Rectal smooth muscle tissue (tissue), 1 donor: Measurements from ENCODE around the gene PSD4.

Source experiments
- H3K27ac ChIP-seq: one replicate; pipeline ENCODE4 v1.7.0; 2013; ENCODE audit warnings: low read depth, low read length, inconsistent platforms
- H3K27me3 ChIP-seq: one replicate; pipeline ENCODE4 v1.7.0; 2013; ENCODE audit warnings: low read length; ENCODE audit not compliant: control insufficient read depth, insufficient read depth
- H3K36me3 ChIP-seq: one replicate; pipeline ENCODE4 v1.7.0; 2013; ENCODE audit warnings: low read length; ENCODE audit not compliant: control insufficient read depth, insufficient read depth
- H3K4me1 ChIP-seq: one replicate; pipeline ENCODE4 v1.7.0; 2013; ENCODE audit warnings: low read length; ENCODE audit not compliant: control insufficient read depth, insufficient read depth
- H3K4me3 ChIP-seq: one replicate; pipeline ENCODE4 v1.7.0; 2013; ENCODE audit warnings: low read length
- H3K9ac ChIP-seq: one replicate; pipeline ENCODE4 v1.7.0; 2013; ENCODE audit warnings: low read length

Gene PSD4

DNA sequence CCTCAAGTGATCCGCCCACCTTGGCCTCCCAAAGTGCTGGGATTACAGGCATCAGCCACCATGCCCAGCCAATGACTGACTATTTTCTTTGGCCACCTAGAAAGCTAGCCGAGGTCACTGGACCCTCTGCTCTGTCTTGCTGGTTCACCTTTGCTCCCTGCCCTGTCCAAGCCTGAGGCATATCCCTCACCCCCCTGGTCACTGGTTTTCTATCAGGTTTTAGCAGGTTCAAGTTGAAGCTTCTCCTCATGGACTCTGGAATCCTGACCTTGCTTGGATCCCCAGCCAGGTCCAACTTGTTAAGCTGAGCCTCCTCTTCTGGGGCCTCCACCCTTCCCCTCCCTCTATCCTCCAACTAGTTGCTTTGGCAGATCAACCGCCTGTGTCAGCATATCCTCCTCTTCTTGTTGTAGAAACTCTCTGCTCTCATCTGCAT, 71.5 kb downstream of the PSD4 start:
- Histone ChIP-seq H3K9ac (no peak overlapping the region), H3K27me3 (no peaks in the 10 kb centered on the region), H3K4me3 (no peak overlapping the region), H3K4me1 (no peaks in the 10 kb centered on the region), H3K27ac (no peak overlapping the region), H3K36me3 (no peaks in the 10 kb centered on the region)

DNA sequence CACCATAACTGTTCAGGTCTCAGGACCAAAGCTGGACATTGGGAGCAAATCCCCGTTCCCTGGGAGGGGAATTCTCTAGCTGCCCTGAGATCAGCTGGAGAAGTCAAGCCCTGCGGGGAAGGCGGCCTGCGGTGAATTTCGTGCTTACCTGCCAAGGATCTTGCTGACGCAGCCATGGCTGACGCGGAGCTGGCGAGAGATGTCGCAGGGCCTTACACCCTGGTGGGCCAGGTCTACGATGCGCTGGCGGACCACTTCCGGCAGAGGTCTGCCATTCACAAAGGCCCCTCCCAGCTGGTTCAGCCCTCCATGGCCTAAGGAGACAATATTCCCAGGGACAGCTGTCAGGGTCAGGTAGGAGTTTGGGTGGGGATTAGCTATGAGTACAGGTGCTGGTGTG, 72.8 kb downstream of the PSD4 start:
- H3K4me1 ChIP-seq: no peaks in the 10 kb centered on the region
- H3K27me3 ChIP-seq: no peaks in the 10 kb centered on the region
- no peak overlapping the region for H3K4me3 ChIP-seq
- no peak overlapping the region for H3K9ac ChIP-seq
- no peak overlapping the region for H3K27ac ChIP-seq
- no peaks in the 10 kb centered on the region for H3K36me3 ChIP-seq

DNA sequence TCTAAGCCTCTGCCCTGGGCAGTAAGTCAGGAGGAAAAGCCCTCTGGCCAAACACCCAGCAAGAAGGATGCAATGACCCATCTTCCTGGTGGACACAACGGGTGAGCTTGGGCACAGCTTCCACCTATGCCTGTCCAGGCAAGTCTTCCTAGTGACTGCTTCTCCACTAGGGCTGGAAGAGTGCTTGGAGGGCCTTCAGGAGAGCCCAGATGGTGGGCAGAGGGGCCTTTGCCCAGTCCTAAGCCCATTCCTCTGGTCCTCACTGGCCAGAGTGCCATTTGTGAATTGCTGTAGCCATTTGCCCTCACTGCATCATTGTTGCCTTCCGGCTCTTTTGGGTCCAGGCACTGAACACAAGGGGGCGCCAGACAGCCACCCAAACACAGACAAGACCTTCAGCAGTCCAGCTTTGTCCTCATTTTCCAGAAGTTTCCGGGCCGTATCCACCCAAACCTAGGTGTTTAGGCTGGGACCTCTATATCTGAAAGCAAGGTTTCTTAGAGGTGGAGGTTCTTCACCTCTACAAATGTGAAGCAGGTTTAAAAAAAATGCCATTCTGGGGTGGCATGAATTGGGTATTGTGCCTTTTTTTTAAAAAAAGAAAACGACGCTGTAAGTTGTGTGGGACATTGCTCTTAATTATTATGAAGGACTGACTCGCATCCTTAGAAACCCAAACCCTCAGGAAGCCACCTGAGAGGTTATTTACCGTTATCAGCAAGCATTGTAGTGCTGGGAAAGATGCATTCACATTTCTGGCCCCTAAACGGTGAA, 75.4 kb downstream of the PSD4 start:
- Histone ChIP-seq H3K4me1 (no peaks in the 10 kb centered on the region), H3K4me3 (no peak overlapping the region), H3K9ac (no peak overlapping the region), H3K27ac (no peak overlapping the region), H3K36me3 (no peaks in the 10 kb centered on the region), H3K27me3 (no peaks in the 10 kb centered on the region)

DNA sequence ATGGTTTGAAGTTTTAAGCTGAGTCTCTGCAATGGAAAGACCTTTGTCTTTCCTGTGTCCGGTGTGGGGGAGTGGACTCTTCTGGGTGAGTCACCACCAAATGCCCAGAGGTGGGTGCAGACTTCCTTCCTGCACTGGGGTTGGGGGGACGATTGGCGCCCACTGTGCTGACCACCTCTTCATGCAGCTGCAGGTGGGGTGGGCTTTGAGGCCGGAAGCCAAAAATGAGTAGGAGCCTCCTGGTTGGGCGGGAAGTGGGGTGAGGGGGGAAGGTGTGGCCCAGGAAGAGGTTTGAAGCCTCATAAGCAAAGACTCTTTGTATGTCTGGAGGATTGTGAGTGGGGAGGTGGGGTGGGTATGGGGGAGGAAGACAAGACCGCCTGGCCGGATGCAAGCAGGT, 77.3 kb downstream of the PSD4 start:
- H3K27ac ChIP-seq: no peak overlapping the region
- H3K4me3 ChIP-seq: no peak overlapping the region
- H3K36me3 ChIP-seq: no peaks in the 10 kb centered on the region
- H3K9ac ChIP-seq: no peak overlapping the region
- no peaks in the 10 kb centered on the region for H3K27me3 ChIP-seq
- no peaks in the 10 kb centered on the region for H3K4me1 ChIP-seq

DNA sequence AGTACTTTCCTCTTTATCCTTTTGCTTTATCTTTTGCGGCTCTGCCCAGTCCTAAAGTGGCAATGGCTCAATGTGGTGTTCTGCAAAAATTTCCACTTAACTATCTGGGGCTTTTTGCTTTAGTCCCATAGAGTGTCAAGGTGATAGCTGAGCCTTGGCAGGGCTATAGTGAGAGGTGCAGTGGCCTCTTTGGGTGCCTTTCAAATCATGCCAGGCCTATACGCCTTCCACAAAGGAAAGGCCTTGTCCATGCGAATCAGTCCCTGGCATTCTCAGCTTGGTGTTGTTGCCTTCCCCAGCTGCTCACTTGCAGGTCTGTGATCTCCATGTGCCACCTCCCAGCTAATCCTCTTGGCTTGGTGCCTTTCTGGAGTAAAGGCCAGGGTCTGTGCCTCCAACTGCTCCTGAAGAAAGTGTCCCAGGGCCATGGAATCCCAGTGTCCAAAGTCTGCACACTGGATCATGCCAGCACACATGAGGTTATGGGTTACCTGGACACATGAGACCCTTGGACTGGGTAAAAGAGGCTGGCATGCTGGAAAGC, 78.3 kb downstream of the PSD4 start:
- Histone ChIP-seq H3K27me3 (no peaks in the 10 kb centered on the region), H3K4me3 (no peak overlapping the region), H3K36me3 (no peaks in the 10 kb centered on the region), H3K27ac (no peak overlapping the region), H3K9ac (no peak overlapping the region), H3K4me1 (no peaks in the 10 kb centered on the region)

DNA sequence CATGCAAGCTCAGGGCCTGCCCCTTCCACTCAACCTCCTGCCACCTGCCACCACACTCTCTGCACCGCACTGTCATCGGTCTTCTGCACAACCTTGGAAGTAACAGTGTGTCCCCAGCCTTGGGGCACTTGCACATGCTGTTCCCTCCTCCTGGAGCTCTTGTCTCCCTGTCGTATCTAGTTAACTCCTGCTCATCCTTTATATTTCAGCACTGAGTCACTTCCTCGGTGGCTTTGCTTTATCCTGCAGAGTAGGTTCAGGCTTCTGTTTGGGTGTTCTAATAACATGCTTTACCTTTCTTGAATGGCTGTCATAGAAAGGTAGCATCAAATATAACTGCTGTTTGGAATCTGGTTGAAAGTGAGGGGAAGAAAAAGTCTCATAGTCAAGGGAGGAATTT, 79.7 kb downstream of the PSD4 start:
- no peaks in the 10 kb centered on the region for H3K36me3 ChIP-seq
- no peak overlapping the region for H3K4me3 ChIP-seq
- H3K27me3 ChIP-seq: no peaks in the 10 kb centered on the region
- H3K27ac ChIP-seq: no peak overlapping the region
- no peaks in the 10 kb centered on the region for H3K4me1 ChIP-seq
- H3K9ac ChIP-seq: no peak overlapping the region

DNA sequence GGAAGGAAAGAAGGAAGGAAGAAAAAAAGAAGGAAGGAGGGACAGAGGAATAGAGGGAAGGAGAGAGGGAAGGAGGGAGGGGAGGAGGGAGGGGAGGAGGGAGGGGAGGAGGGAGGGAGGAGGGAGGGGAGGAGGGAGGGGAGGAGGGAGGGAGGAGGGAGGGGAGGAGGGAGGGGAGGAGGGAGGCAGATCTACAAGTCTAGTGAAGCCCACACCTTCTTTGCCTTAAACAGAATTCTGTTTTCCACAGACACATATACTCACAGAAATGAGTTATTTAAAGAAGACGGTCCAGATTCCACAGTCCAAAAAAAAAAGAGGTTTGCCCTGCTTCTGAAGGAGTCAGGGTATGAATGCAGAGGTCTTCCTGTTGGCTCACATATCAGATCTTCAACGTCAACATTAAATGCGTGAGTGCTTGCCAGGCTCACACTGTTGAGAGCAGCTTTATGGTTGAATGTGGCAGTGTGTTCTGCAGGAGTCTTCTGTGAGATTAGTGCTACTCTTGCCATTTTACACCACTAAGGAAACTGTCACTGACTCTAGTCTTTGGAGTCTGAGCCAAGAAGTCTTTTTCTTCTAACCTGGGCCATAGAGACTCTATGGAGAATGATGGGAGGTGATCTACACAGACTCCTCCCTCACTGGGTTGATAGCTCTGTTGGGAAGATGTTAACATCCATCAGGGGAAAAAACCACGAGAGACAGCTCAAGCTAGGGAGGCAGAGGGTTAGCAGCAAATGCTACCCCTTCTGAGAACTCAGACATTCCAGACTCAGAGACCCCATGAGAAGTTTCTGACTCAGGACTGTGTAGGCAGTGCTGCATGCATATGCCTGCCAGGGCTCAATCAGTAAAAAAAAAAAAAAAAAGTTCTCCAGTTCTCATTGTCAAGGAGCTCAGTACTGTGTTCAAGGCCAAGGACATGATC, 81.6 kb downstream of the PSD4 start:
- Histone ChIP-seq H3K9ac (no peak overlapping the region), H3K4me3 (no peak overlapping the region), H3K27ac (no peak overlapping the region), H3K4me1 (no peaks in the 10 kb centered on the region), H3K27me3 (no peaks in the 10 kb centered on the region), H3K36me3 (no peaks in the 10 kb centered on the region)

DNA sequence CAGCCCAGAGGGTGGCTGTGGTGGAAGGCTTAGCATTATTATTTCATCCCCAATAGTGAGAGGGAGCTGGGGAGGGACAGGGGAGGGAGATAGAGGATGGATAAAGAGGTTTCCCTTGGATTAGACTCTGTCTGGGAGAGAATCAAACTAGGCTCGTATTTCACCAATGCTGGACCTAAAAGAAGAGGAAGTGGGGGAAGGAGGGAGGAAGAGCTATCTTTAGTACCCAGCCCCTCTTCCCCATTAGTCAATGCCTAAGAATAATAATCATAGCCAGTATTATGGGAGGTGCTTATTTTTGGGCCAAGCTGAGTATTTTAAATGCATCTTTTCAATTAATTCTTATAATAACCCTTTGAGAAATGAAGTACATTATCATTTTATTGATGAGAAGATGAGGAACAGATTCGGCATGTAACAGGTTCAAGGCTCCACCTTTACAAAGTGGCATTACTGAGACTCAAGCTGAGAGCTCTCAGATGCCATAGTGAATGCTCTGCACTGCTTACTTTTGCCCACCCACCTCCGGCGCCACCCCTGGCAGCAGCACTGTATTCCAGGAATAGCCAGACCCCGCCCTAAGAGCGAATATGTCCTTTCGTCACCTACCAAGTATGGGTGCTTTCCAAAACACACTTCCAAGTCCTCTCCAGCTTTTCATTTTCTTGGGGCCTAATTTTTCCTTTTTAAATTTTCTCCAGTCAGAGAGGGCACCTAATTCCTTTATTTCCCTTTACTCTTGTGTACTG, 83.9 kb downstream of the PSD4 start:
- no peaks in the 10 kb centered on the region for H3K36me3 ChIP-seq
- H3K4me3 ChIP-seq: no peak overlapping the region
- no peaks in the 10 kb centered on the region for H3K4me1 ChIP-seq
- H3K27ac ChIP-seq: no peak overlapping the region
- H3K9ac ChIP-seq: no peak overlapping the region
- no peaks in the 10 kb centered on the region for H3K27me3 ChIP-seq

DNA sequence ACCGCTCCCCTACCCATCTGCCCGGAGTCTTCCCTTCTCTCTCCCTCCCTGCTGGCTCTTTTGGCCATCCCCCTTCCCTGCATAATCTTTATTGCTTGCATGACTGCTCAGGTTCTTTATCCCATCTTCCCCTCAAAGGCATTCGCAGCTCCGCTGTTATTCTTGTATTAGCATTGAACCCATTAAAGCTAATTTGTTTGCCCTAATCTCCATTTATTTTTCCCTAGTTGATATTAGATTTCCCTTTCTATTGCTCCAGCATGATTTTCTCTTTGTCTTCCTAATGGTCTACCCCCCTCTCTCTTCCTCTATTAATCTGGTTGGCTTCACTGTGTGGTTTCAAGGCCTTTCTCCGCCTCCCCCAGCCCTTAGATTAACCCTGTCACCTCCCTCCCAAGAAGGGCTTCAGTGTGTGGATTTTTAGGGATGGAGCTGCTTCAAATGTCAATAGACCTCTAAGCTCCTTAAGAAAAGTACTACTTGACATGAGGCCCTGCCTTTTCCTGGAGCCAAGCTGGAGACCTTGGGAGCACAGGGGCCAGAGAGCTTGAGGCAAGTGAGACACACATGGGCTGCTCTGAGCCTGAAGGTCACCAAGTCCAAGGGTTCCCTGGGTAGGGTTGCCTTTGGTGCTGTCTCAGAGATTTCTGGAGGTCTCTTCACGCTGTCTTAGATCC, 84.8 kb downstream of the PSD4 start:
- no peak overlapping the region for H3K4me3 ChIP-seq

More for the DNA sequence above, 84.8 kb downstream of the PSD4 start:
- no peaks in the 10 kb centered on the region for H3K4me1 ChIP-seq
- H3K27ac ChIP-seq: no peak overlapping the region
- no peaks in the 10 kb centered on the region for H3K36me3 ChIP-seq
- no peaks in the 10 kb centered on the region for H3K27me3 ChIP-seq
- H3K9ac ChIP-seq: no peak overlapping the region
